GM12878 (cell line): Measurements from ENCODE around the gene ABCA2. TPM values are rescaled to one million over a fixed set of nuclear protein-coding genes. Genes with fewer than 3 reads are reported as not detected.

Experiments used
- ATAC-seq: fragments of 200-7000 bp; cut with Tn5 transposase; 3 replicates; pipeline ENCODE4 v1.9.1; 2020; ENCODE audit warnings: mild to moderate bottlenecking, moderate library complexity
- BruUV-seq: library from RNA; stranded (reverse); fragments of 400-500 nt; replicated peaks from 2 replicates; lab custom pipeline; 2021; lab: Mats Ljungman, UMichigan
- CTCF ChIA-PET: fragments of 300-600 bp; sonication (Branson Sonifier 250); formaldehyde crosslinking; extraction: SDS; loops from one replicate; lab custom pipeline; 2021; ENCODE audit warnings: inconsistent platforms; lab: Yijun Ruan, JAX
- POLR2A ChIA-PET: fragments of 350-600 bp; formaldehyde crosslinking; extraction: SDS; loops from one replicate; lab custom pipeline; 2021; ENCODE audit warnings: inconsistent platforms; lab: Charles Lee
- RAD21 ChIA-PET: fragments of 300-600 bp; sonication (Branson Sonifier 250); formaldehyde crosslinking; loops from one replicate; lab custom pipeline; 2023; ENCODE audit warnings: antibody characterized with exemption; ENCODE audit not compliant: unreplicated experiment; lab: Charles Lee
- SMC1A ChIA-PET: fragments of 300-600 bp; sonication (Branson Sonifier 250); formaldehyde crosslinking; loops from one replicate; lab custom pipeline; 2023; ENCODE audit not compliant: unreplicated experiment, uncharacterized antibody; lab: Charles Lee
- DNase-seq: peaks from one replicate; pipeline ENCODE4 v3.0.0-alpha.2; 2011; ENCODE audit warnings: low read depth, low spot score
- FAIRE-seq: peaks from 3 replicates; lab custom pipeline; 2011; peaks lifted over from hg19 to GRCh38; lab: Jason Lieb, UNC
- H2AFZ ChIP-seq: 2 replicates; pipeline ENCODE4 v1.6.0; 2011; ENCODE audit warnings: low read depth, low read length, control low read depth; ENCODE audit not compliant: control insufficient read depth
- H3K27ac ChIP-seq: 2 replicates; pipeline ENCODE4 v1.5.1; 2011; ENCODE audit warnings: control low read depth; ENCODE audit not compliant: control insufficient read depth, insufficient read depth
- H3K27me3 ChIP-seq, 2 experiments: replicated peaks in 1 of 2; 2 replicates each; pipeline versions ENCODE4 v1.6.0 to v1.6.1; 2011; ENCODE audit warnings: low read length in 1 of 2; ENCODE audit not compliant: control insufficient read depth in 2 of 2, insufficient read depth in 2 of 2
- H3K36me3 ChIP-seq, 2 experiments: 2 replicates each; pipeline ENCODE4 v1.5.1; 2011; ENCODE audit warnings: low read length in 1 of 2; ENCODE audit not compliant: control insufficient read depth in 2 of 2, insufficient read depth in 2 of 2
- H3K4me1 ChIP-seq: 2 replicates; pipeline ENCODE4 v1.6.1; 2011; ENCODE audit warnings: mild to moderate bottlenecking, low read length, moderate library complexity, mixed read lengths; ENCODE audit not compliant: control insufficient read depth, insufficient read depth
- H3K4me2 ChIP-seq: 2 replicates; pipeline ENCODE4 v1.6.0; 2011; ENCODE audit warnings: control low read depth; ENCODE audit not compliant: control insufficient read depth, insufficient read depth
- H3K4me3 ChIP-seq: fragments of 200-600 bp; sonication (generic); 2 replicates; pipeline ENCODE4 v1.5.1; 2016
- H3K79me2 ChIP-seq: 2 replicates; pipeline ENCODE4 v1.6.0; 2011; ENCODE audit warnings: low read length; ENCODE audit not compliant: control insufficient read depth, insufficient read depth
- H3K9ac ChIP-seq: 2 replicates; pipeline ENCODE4 v1.8.0; 2011; ENCODE audit warnings: low read length, control low read depth, mixed read lengths; ENCODE audit not compliant: control insufficient read depth, insufficient read depth
- H3K9me3 ChIP-seq: replicated peaks from 3 replicates; pipeline ENCODE4 v1.5.1; 2011; ENCODE audit warnings: mild to moderate bottlenecking, low read length; ENCODE audit not compliant: control insufficient read depth, insufficient read depth
- H4K20me1 ChIP-seq: 2 replicates; pipeline ENCODE4 v1.6.0; 2011; ENCODE audit not compliant: control insufficient read depth, insufficient read depth
- CEBPB ChIP-seq, 2 experiments: fragments of 150-350 bp in 1 of 2; IDR thresholded peaks; 2 replicates each; pipeline ENCODE4 v1.6.1; 2012 to 2014; ENCODE audit warnings: low read depth in 2 of 2, low read length in 2 of 2, borderline replicate concordance in 1 of 2, inconsistent platforms in 1 of 2
- DPF2 ChIP-seq: fragments of 450-650 bp; IDR thresholded peaks from 2 replicates; pipeline ENCODE4 v1.6.1; 2017; ENCODE audit warnings: mild to moderate bottlenecking
- FOXM1 ChIP-seq: IDR thresholded peaks from 2 replicates; pipeline ENCODE4 v1.6.1; 2012; ENCODE audit warnings: low read depth, mild to moderate bottlenecking, inconsistent platforms, low read length, moderate library complexity
- IRF3 ChIP-seq: fragments of 450-650 bp; IDR thresholded peaks from 2 replicates; pipeline ENCODE4 v1.6.1; 2014; ENCODE audit warnings: mild to moderate bottlenecking
- MAX ChIP-seq: IDR thresholded peaks from 2 replicates; pipeline ENCODE4 v1.6.1; 2012; ENCODE audit warnings: low read depth, low read length, improper control_type of control experiment
- MEF2A ChIP-seq: IDR thresholded peaks from 2 replicates; pipeline ENCODE4 v1.6.1; 2011; ENCODE audit warnings: low read depth, mild to moderate bottlenecking, low read length, moderate library complexity; ENCODE audit not compliant: insufficient read depth
- NFIC ChIP-seq: IDR thresholded peaks from 2 replicates; pipeline ENCODE4 v1.6.1; 2012; ENCODE audit warnings: low read depth, mild to moderate bottlenecking, inconsistent platforms, low read length, moderate library complexity
- NR2C1 ChIP-seq: fragments of 450-650 bp; IDR thresholded peaks from 2 replicates; pipeline ENCODE4 v1.6.1; 2017; ENCODE audit warnings: antibody characterized with exemption, mild to moderate bottlenecking, moderate library complexity
- PKNOX1 ChIP-seq: fragments of 450-650 bp; IDR thresholded peaks from 2 replicates; pipeline ENCODE4 v1.6.1; 2016; ENCODE audit warnings: mild to moderate bottlenecking
- SMC3 ChIP-seq: IDR thresholded peaks from 2 replicates; pipeline ENCODE4 v1.6.1; 2011; ENCODE audit warnings: low read length, improper control_type of control experiment, borderline replicate concordance
- STAT1 ChIP-seq: fragments of 450-650 bp; conservative IDR thresholded peaks from 2 replicates; pipeline ENCODE4 v1.6.1; 2014; ENCODE audit warnings: antibody characterized with exemption, mild to moderate bottlenecking
- ZNF24 ChIP-seq: fragments of 450-650 bp; IDR thresholded peaks from 2 replicates; pipeline ENCODE4 v1.6.1; 2017; ENCODE audit warnings: antibody characterized with exemption, mild to moderate bottlenecking
- WGBS: methylation state at CpG from one replicate; pipeline ENCODE4 v1.1.6; 2016; ENCODE audit warnings: low lambda C conversion rate; ENCODE audit not compliant: insufficient replicate concordance, insufficient coverage; ENCODE audit errors: missing lambda C conversion rate; 5-methylcytosine and 5-hydroxymethylcytosine counted together
- in situ Hi-C: fragments of 300-500 bp; cut with MboI; formaldehyde crosslinking; loops from 9 replicates; pipeline ENCODE4 v1.14.3; 2018; ENCODE audit warnings: mixed read lengths
- intact Hi-C: fragments of 100-400 bp; cut with micrococcal nuclease; formaldehyde crosslinking; loops from one replicate; pipeline ENCODE4 v1.14.2; 2022; ENCODE audit not compliant: unreplicated experiment
- polyA plus RNA-seq, 11 experiments: library from polyadenylated mRNA; depleted of rRNA in 4 of 11; unstranded in 6 of 11; stranded (reverse) in 5 of 11; fragments of >200 nt; fragmentation: Nextera tagmentation in 4 of 11; fragmentation: Illumina TruSeq in 1 of 11; extraction: Ambion mirVana in 4 of 11; extraction: Trizol in 1 of 11; gene quantifications; 1 replicate in 1 of 11; 2 replicates in 10 of 11; pipeline versions ENCODE4 v1.2.1 to v1.2.3, GENCODE V29; 2011 to 2016; ENCODE audit warnings: inconsistent platforms in 2 of 11, missing spikeins in 2 of 11, low read depth in 1 of 11
- total RNA-seq, 4 experiments: library from RNA; depleted of rRNA in 3 of 4; stranded (reverse); fragments of >200 nt in 3 of 4; fragmentation: Illumina TruSeq in 1 of 4; extraction: Trizol in 1 of 4; gene quantifications; 2 replicates each; pipeline versions ENCODE4 v1.2.1 to v1.2.3, GENCODE V29; 2013 to 2021
- TF ChIP-seq, protein P1 (sequence below): IDR thresholded peaks from 2 replicates; pipeline ENCODE4 v1.6.1; 2012; ENCODE audit warnings: low read depth, low read length, improper control_type of control experiment
- TF ChIP-seq, protein P2 (sequence below): fragments of 450-650 bp; conservative IDR thresholded peaks from 2 replicates; pipeline ENCODE4 v1.6.1; 2017; ENCODE audit warnings: mild to moderate bottlenecking, moderate library complexity

Gene ABCA2
- total and polyA plus RNA-seq, 10 of the 15 experiments (the other 5 are each of a cell fraction or from before 2014, with no cell fraction given) = 0.13 to 2.6 (median 0.71) TPM; not detected in 2

- TF ChIP-seq, protein P1, sequence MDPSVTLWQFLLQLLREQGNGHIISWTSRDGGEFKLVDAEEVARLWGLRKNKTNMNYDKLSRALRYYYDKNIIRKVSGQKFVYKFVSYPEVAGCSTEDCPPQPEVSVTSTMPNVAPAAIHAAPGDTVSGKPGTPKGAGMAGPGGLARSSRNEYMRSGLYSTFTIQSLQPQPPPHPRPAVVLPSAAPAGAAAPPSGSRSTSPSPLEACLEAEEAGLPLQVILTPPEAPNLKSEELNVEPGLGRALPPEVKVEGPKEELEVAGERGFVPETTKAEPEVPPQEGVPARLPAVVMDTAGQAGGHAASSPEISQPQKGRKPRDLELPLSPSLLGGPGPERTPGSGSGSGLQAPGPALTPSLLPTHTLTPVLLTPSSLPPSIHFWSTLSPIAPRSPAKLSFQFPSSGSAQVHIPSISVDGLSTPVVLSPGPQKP = no peak
- TF ChIP-seq NR2C1 (no peak), FOXM1 (no peak), CEBPB (IDR thresholded peaks at IDR 0.05; ENCODE audit: borderline replicate concordance in 1 of 2, low read depth in 2 of 2, low read length in 2 of 2) (no peak), MAX (no peak)
Measured at GRCh38 chr9:137017071-137017470, 11.0 kb downstream of the ABCA2 start (continued).

- Histone ChIP-seq H3K4me2 (no peak overlapping the region), H4K20me1 (no peaks in the 10 kb centered on the region), H3K9me3 (no peaks in the 10 kb centered on the region; the same call in 2 of the 3 replicates), H3K27me3 (no peaks in the 10 kb centered on the region), H3K79me2 (no peaks in the 10 kb centered on the region), H3K36me3 (no peaks in the 10 kb centered on the region), H3K27ac (no peak overlapping the region), H3K4me3 (no peak overlapping the region), H3K4me1 (no peaks in the 10 kb centered on the region), H2AFZ (no peak overlapping the region), H3K9ac (no peak overlapping the region)
- BruUV-seq = no TSS peak
- ChIA-PET CTCF (no interaction called here), RAD21 (no interaction called here), SMC1A (no interaction called here), POLR2A (no interaction called here)
- in situ Hi-C loops (no loop called here), intact Hi-C loops (no loop called here)
- ATAC-seq (no peak), DNase-seq (no peak), FAIRE-seq (no peak)
- WGBS = 81% methylated on average over 15 of the region's 16 CpGs
- no peak for TF ChIP-seq SMC3
- TF ChIP-seq STAT1 = no peak
- TF ChIP-seq MEF2A = no peak
- TF ChIP-seq NFIC = no peak
- TF ChIP-seq ZNF24 = no peak
- TF ChIP-seq, protein P2, sequence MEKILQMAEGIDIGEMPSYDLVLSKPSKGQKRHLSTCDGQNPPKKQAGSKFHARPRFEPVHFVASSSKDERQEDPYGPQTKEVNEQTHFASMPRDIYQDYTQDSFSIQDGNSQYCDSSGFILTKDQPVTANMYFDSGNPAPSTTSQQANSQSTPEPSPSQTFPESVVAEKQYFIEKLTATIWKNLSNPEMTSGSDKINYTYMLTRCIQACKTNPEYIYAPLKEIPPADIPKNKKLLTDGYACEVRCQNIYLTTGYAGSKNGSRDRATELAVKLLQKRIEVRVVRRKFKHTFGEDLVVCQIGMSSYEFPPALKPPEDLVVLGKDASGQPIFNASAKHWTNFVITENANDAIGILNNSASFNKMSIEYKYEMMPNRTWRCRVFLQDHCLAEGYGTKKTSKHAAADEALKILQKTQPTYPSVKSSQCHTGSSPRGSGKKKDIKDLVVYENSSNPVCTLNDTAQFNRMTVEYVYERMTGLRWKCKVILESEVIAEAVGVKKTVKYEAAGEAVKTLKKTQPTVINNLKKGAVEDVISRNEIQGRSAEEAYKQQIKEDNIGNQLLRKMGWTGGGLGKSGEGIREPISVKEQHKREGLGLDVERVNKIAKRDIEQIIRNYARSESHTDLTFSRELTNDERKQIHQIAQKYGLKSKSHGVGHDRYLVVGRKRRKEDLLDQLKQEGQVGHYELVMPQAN = no peak
- TF ChIP-seq PKNOX1 = no peak
- TF ChIP-seq IRF3 = no peak
- no peak for TF ChIP-seq DPF2
Measured at GRCh38 chr9:137016436-137016835, 11.6 kb downstream of the ABCA2 start.
